ENCODE data around the gene PLEKHG3. TPM values are rescaled to one million over a fixed set of nuclear protein-coding genes. Genes with fewer than 3 reads are reported as not detected.
A peak's percentile ranks its signal among the peaks of the same experiment; 100 is the strongest.

Gene PLEKHG3
- total RNA-seq, 1 donor from 2014 or later, result 81.0 TPM

GRCh38 chr14:64741961-64742360, 37.7 kb downstream of the PLEKHG3 start:
- peaks cover 17% of the 10 kb centered on the region for H3K36me3 Mint-ChIP-seq (ENCODE audit: insufficient read depth)
- no peak overlapping the region for H3K4me3 Mint-ChIP-seq (ENCODE audit: low read depth)
- no peak for DNase-seq (ENCODE audit: low spot score, unreplicated experiment)
- H3K27ac Mint-ChIP-seq, result no peak overlapping the region
- peaks cover 6% of the 10 kb centered on the region for H3K4me1 Mint-ChIP-seq (ENCODE audit: low read depth)
- H3K9me3 Mint-ChIP-seq (ENCODE audit: low read depth), result no peaks in the 10 kb centered on the region
- H3K27me3 Mint-ChIP-seq, result no peaks in the 10 kb centered on the region
- TF ChIP-seq CTCF (IDR thresholded peaks at IDR 0.05; ENCODE audit: unreplicated experiment), result no peak

GRCh38 chr14:64743061-64743460, 38.8 kb downstream of the PLEKHG3 start:
- TF ChIP-seq CTCF (IDR thresholded peaks at IDR 0.05; ENCODE audit: unreplicated experiment), result no peak
- Mint-ChIP-seq H3K9me3 (ENCODE audit: low read depth) (no peaks in the 10 kb centered on the region), H3K4me3 (ENCODE audit: low read depth) (no peak overlapping the region), H3K27me3 (no peaks in the 10 kb centered on the region), H3K27ac (no peak overlapping the region), H3K36me3 (ENCODE audit: insufficient read depth) (peaks cover 17% of the 10 kb centered on the region), H3K4me1 (ENCODE audit: low read depth) (peaks cover 6% of the 10 kb centered on the region)
- no peak for DNase-seq (ENCODE audit: low spot score, unreplicated experiment)

- Mint-ChIP-seq H3K4me3 (ENCODE audit: low read depth) (no peak overlapping the region), H3K27ac (peak overlapping the region; percentile 59), H3K27me3 (no peaks in the 10 kb centered on the region), H3K36me3 (ENCODE audit: insufficient read depth) (peaks cover 11% of the 10 kb centered on the region), H3K4me1 (ENCODE audit: low read depth) (peaks cover 6% of the 10 kb centered on the region), H3K9me3 (ENCODE audit: low read depth) (no peaks in the 10 kb centered on the region)
- DNase-seq (ENCODE audit: low spot score, unreplicated experiment), result no peak
- TF ChIP-seq CTCF (IDR thresholded peaks at IDR 0.05; ENCODE audit: unreplicated experiment), result no peak
These were observed 41.4 kb downstream of the PLEKHG3 start for GRCh38 chr14:64745511-64746091.

- TF ChIP-seq CTCF (IDR thresholded peaks at IDR 0.05; ENCODE audit: unreplicated experiment), result no peak
- H3K4me3 Mint-ChIP-seq (ENCODE audit: low read depth), result no peak overlapping the region
- H3K27ac Mint-ChIP-seq, result peak overlapping the region; percentile 29
- H3K36me3 Mint-ChIP-seq (ENCODE audit: insufficient read depth), result peaks cover 6% of the 10 kb centered on the region
- H3K27me3 Mint-ChIP-seq, result no peaks in the 10 kb centered on the region
- DNase-seq (ENCODE audit: low spot score, unreplicated experiment), result no peak
- peaks cover 6% of the 10 kb centered on the region for H3K4me1 Mint-ChIP-seq (ENCODE audit: low read depth)
- H3K9me3 Mint-ChIP-seq (ENCODE audit: low read depth), result no peaks in the 10 kb centered on the region
These were observed 42.4 kb downstream of the PLEKHG3 start for GRCh38 chr14:64746298-64747250.

- Mint-ChIP-seq H3K4me1 (ENCODE audit: low read depth) (peaks cover 6% of the 10 kb centered on the region), H3K27me3 (no peaks in the 10 kb centered on the region), H3K36me3 (ENCODE audit: insufficient read depth) (peaks cover 6% of the 10 kb centered on the region), H3K27ac (peak overlapping the region; percentile 77), H3K9me3 (ENCODE audit: low read depth) (no peaks in the 10 kb centered on the region), H3K4me3 (ENCODE audit: low read depth) (no peak overlapping the region)
- no peak for TF ChIP-seq CTCF (IDR thresholded peaks at IDR 0.05; ENCODE audit: unreplicated experiment)
- DNase-seq (ENCODE audit: low spot score, unreplicated experiment), result no peak
These were observed 43.1 kb downstream of the PLEKHG3 start for GRCh38 chr14:64747327-64747726.
